Measurements from ENCODE around the gene INVS. TPM values are rescaled to one million over a fixed set of nuclear protein-coding genes. Genes with fewer than 3 reads are reported as not detected.

Gene INVS
- total RNA-seq, 4 donors from 2014 or later: 21.0 to 47.8 (median 31.6) TPM

DNA sequence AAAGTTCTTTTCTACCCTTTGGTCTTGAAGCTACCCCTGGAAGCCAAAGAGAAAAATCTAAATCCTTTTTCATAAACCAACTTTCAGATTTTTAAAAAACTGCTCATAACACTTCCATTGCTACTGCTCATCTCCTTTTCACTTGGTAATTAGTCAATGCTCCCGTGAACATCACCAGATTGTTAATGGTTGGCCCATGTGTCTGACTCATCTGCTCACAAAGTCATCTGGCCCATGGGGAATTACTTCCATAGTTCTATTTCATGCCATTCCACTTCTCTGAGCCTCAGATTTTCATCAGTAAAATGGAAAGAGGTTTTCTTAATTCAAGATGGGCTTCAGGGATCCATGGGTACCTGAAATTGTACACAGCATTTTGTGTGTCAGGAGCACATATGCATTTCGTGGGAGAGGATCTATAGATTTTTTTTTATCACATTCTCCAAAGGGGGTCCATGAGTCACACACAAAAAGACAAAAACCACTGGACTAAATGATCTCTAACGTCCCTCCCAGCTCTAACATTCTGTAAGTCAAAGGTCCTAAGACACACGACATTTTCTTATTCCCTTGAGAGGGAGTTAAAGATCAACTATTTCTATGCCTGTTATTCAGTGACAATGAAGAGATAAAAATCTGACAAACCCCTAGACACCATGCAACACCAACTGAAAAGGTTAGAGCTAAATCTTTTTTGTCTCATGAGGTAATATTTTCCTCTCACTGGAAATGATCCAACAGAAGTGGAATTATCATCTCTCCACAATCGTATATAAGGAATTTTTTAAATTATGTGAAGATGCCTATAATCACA, 178.3 kb downstream of the INVS start:
- in situ Hi-C loops (cut with MboI; ENCODE audit: low pct_ligation_motif_present in 1 of 4, low pct_unique_long_range_greater_than_20kb in 1 of 4, low sequenced_read_pairs in 3 of 4): no loop called here
- 84 to 90% methylated on average over 5 of the region's 5 CpGs for WGBS, 2 donors (ENCODE audit: low coverage in 1 of 2)

DNA sequence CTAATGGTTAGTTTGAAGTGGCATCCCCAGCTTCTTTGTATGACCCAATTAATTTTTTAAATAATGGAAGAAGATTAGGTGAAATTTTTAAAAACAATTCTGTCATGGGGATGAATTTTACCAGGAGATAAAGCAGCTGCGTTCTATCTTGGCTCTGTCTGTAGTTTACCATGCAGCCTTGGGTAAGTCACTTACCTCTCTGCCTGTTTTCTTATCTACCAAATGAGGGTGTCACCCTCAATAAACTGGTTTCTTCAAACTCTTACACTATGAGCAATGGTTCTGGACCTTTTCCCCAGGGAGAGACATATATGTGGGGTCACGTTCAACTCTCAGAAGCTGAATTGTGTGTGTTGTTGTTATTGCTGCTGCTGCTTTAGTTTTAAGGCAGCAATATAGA, 182.0 kb downstream of the INVS start:
- TF ChIP-seq, protein P1, sequence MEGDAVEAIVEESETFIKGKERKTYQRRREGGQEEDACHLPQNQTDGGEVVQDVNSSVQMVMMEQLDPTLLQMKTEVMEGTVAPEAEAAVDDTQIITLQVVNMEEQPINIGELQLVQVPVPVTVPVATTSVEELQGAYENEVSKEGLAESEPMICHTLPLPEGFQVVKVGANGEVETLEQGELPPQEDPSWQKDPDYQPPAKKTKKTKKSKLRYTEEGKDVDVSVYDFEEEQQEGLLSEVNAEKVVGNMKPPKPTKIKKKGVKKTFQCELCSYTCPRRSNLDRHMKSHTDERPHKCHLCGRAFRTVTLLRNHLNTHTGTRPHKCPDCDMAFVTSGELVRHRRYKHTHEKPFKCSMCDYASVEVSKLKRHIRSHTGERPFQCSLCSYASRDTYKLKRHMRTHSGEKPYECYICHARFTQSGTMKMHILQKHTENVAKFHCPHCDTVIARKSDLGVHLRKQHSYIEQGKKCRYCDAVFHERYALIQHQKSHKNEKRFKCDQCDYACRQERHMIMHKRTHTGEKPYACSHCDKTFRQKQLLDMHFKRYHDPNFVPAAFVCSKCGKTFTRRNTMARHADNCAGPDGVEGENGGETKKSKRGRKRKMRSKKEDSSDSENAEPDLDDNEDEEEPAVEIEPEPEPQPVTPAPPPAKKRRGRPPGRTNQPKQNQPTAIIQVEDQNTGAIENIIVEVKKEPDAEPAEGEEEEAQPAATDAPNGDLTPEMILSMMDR (IDR thresholded peaks at IDR 0.05): no peak
- no peak for TF ChIP-seq POLR2A (IDR thresholded peaks at IDR 0.05)
- TF ChIP-seq EP300 (IDR thresholded peaks at IDR 0.05; ENCODE audit: low read depth): no peak
- no peak for TF ChIP-seq POLR2AphosphoS5 (IDR thresholded peaks at IDR 0.05)
- intact Hi-C loops (cut with DNase I; ENCODE audit: low total_unique reads): no loop called here
- WGBS, 2 donors (ENCODE audit: low coverage in 1 of 2): 89 to 94% methylated on average over 2 of the region's 2 CpGs
- no peaks in the 10 kb centered on the region for H3K4me1 ChIP-seq
- H3K36me3 ChIP-seq: peaks cover 0 to 23% (median 9%) of the 10 kb centered on the region in 4 donors
- no peak overlapping the region for H3K4me3 ChIP-seq
- H3K9me3 ChIP-seq: peaks cover 0 to 14% of the 10 kb centered on the region in 2 donors
- H3K27me3 ChIP-seq: no peaks in the 10 kb centered on the region
- DNase-seq: no peak
- in situ Hi-C loops (cut with MboI; ENCODE audit: low pct_ligation_motif_present in 1 of 4, low pct_unique_long_range_greater_than_20kb in 1 of 4, low sequenced_read_pairs in 3 of 4): no loop called here
- no peak overlapping the region for H3K27ac ChIP-seq

More for the DNA sequence above, 178.3 kb downstream of the INVS start:
- no peak for DNase-seq
- no peaks in the 10 kb centered on the region for H3K36me3 ChIP-seq
- no peak overlapping the region for H3K27ac ChIP-seq
- no peak overlapping the region for H3K4me3 ChIP-seq
- H3K27me3 ChIP-seq: no peaks in the 10 kb centered on the region
- no peak for TF ChIP-seq POLR2A (IDR thresholded peaks at IDR 0.05)
- TF ChIP-seq POLR2AphosphoS5 (IDR thresholded peaks at IDR 0.05): no peak
- TF ChIP-seq, protein P1 (IDR thresholded peaks at IDR 0.05): no peak
- no peak for TF ChIP-seq EP300 (IDR thresholded peaks at IDR 0.05; ENCODE audit: low read depth)
- H3K4me1 ChIP-seq: no peaks in the 10 kb centered on the region
- intact Hi-C loops (cut with DNase I; ENCODE audit: low total_unique reads): no loop called here
- H3K9me3 ChIP-seq: no peaks in the 10 kb centered on the region

DNA sequence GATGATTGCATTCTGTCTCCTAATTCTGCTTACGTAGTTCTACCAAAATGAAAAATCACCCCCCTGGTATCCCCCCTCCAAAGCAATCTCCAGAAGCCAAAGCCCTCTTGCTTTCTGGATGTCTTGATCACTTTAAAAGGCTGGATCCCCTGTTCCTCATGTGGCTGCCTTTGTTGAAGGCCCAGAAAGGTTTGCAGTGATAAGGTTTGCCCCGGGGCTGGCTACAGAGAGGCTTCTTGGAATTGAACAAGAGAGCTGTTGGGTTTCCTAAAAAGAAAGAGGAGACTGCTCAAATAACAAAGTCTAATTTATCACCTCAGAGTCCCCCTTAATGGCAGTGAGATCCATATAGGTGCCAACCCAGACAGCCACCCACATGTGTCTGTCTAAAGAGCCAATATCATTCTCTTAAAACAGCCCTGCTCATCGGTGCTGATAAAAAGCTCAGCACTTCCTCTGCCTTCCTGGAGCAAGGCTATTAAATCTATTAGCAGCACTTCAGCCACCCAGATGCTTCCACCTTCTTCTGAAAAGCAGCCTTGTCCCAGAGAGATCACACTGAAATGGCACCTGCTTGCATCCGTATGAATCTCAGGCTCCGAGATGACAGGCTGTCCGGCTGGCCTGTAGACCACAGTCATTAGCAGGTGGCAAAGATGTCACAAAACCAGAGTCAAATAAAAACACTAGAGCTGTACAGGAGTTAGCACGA, 182.8 kb downstream of the INVS start:
- H3K27ac ChIP-seq: no peak overlapping the region
- in situ Hi-C loops (cut with MboI; ENCODE audit: low pct_ligation_motif_present in 1 of 4, low pct_unique_long_range_greater_than_20kb in 1 of 4, low sequenced_read_pairs in 3 of 4): no loop called here
- WGBS, 2 donors (ENCODE audit: low coverage in 1 of 2): 88 to 91% methylated on average over 1 to 7 of the region's 7 CpGs
- no peaks in the 10 kb centered on the region for H3K4me1 ChIP-seq
- intact Hi-C loops (cut with DNase I; ENCODE audit: low total_unique reads): no loop called here
- TF ChIP-seq POLR2A (IDR thresholded peaks at IDR 0.05) (no peak), EP300 (IDR thresholded peaks at IDR 0.05; ENCODE audit: low read depth) (no peak), POLR2AphosphoS5 (IDR thresholded peaks at IDR 0.05) (no peak)
- TF ChIP-seq, protein P1 (IDR thresholded peaks at IDR 0.05): no peak
- no peak overlapping the region for H3K4me3 ChIP-seq
- H3K36me3 ChIP-seq: peaks cover 0 to 25% (median 13%) of the 10 kb centered on the region in 4 donors
- no peak for DNase-seq
- peaks cover 0 to 14% of the 10 kb centered on the region in 2 donors for H3K9me3 ChIP-seq
- no peaks in the 10 kb centered on the region for H3K27me3 ChIP-seq

DNA sequence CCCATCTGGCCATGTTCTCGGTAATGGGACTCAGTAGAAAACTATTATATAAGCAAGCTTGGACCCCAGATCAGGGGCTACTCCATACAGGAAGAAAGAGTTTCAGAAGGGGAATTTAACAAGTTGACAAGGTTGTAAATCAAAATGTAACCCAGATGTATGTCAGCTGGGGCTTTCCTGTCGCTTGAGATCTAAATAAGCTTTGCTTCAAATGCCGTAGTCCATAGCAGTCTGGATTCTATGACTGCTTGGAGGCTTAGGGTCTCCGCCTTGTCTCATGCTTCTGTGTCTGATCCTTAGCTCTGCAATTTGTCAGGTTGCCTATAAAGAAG, 183.3 kb downstream of the INVS start:
- Histone ChIP-seq H3K27ac (no peak overlapping the region), H3K9me3 (peaks cover 0 to 14% of the 10 kb centered on the region in 2 donors), H3K4me3 (no peak overlapping the region), H3K27me3 (no peaks in the 10 kb centered on the region), H3K4me1 (no peaks in the 10 kb centered on the region), H3K36me3 (peaks cover 0 to 27% (median 13%) of the 10 kb centered on the region in 4 donors)
- WGBS, 2 donors (ENCODE audit: low coverage in 1 of 2): 92% methylated on average over 4 of the region's 4 CpGs; no CpG with 5 or more reads in 1 of the 2 donors
- TF ChIP-seq, protein P1 (IDR thresholded peaks at IDR 0.05): no peak
- TF ChIP-seq POLR2A (IDR thresholded peaks at IDR 0.05) (no peak), POLR2AphosphoS5 (IDR thresholded peaks at IDR 0.05) (no peak), EP300 (IDR thresholded peaks at IDR 0.05; ENCODE audit: low read depth) (no peak)
- intact Hi-C loops (cut with DNase I; ENCODE audit: low total_unique reads) (no loop called here), in situ Hi-C loops (cut with MboI; ENCODE audit: low pct_ligation_motif_present in 1 of 4, low pct_unique_long_range_greater_than_20kb in 1 of 4, low sequenced_read_pairs in 3 of 4) (no loop called here)
- DNase-seq: no peak
